IPS-NIHi11 (cell line): ENCODE data around the gene PLA2G4D.

Experiments
- DNase-seq: peaks from one replicate; pipeline ENCODE4 v3.0.0; 2012; ENCODE audit warnings: mixed read lengths, low spot score

Gene PLA2G4D

GRCh38 chr15:42053010-42053409, 41.4 kb downstream of the PLA2G4D start:
- DNase-seq, result no peak

- peak; percentile 3 for DNase-seq
These were observed 43.7 kb downstream of the PLA2G4D start for GRCh38 chr15:42050484-42051255.

- peak; percentile 45 for DNase-seq
These were observed 45.6 kb downstream of the PLA2G4D start for GRCh38 chr15:42048821-42049200.

DNA sequence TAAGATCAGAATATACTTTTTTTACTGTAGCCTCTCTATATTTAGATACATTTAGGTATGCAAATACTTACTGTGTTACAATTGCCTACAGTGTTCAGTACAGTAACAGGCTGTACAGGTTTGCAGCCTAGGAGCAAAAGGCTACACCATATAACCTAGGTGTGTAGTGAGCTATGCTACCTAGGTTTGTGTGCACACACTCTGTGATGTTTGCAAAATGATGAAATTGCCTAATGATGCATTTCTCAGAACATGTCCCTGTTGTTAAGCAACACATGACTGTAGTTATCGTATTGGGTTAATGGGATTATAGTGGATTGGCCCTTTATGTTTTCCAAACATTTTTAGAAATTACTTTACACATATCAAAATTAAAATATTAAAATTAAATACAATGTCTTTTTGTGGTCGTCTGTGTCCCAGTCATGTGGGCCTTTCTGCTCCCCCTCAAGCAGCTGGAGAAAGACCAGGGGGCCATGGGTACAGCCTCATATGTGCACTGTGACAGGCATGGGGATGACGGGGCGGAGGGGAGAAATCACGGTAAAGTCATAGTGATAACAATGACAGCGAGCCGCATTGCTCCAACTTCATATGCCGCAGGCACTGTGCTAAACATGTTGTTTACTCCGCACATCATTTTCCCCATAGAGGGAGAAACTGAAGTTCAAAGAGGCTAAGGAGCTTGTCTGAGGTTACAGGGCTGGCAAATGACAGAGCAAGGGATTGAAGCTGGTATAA, 46.1 kb downstream of the PLA2G4D start:
- peak; percentile 2 for DNase-seq

GRCh38 chr15:42046597-42046996, 47.8 kb downstream of the PLA2G4D start:
- DNase-seq, result no peak

DNA sequence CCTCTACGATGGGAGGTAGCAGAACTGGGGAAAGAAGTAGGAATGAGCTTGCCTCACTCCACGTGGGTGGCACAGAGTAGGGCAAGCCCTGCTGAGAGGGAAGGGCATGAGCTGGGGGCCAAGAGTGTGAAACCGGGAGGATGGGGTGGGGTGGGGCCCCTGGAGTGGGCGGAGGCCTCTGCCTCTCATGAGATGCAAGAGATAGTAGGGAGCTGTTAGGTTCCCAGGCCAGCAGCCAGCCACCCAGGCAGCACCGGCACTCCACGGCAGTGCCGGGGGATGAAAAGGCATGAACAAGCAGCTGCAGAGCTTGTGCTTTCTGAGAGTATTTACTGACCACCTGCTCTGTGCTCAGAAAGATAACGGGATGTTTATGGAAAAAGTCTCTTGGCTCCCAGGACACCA, 49.1 kb downstream of the PLA2G4D start:
- peak; percentile 2 for DNase-seq

DNA sequence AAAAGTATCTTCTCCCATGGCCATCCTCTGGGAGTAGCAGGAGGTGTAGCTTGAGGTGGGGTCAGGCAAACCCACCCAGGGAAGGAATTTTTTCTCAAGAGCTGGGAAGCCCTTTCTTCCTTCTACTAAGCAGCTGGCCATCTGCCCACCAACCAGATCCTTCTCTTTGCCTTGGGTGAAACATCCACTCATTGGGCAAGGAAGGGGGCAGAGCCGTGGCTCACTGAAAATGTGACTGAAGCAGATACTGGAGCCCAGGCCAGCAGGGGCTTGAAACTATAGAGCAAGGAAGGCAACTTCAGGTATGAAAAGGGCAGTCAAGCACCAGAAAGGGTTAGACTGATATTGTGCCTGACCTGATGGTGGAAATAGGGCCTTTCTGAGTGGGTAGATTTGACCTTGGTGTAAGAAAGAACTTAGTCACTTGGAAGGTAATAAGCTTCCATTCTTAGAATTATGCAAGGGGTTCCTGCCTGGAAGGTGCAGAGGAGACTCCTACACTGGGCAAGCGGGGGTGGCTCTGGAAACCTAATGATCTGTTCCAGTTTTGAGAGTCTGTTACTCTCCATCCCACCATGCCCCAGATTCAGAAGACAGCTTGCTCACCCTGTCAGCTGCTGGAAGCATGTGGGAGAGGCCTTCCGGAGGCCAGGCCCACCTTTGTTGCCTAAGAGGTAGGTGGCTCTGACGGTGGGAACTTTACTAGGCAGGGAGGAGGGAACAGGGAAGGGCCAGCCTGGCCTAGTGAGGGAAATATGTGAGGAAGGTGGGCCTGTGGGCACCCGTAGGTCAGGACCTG, 51.6 kb downstream of the PLA2G4D start:
- peak; percentile 2 for DNase-seq

GRCh38 chr15:42038401-42038800, 56.0 kb downstream of the PLA2G4D start:
- no peak for DNase-seq

GRCh38 chr15:42037656-42038055, 56.7 kb downstream of the PLA2G4D start:
- DNase-seq, result peak; percentile 2

- peak; percentile 1 for DNase-seq
These were observed 57.4 kb downstream of the PLA2G4D start for GRCh38 chr15:42036966-42037365.

DNA sequence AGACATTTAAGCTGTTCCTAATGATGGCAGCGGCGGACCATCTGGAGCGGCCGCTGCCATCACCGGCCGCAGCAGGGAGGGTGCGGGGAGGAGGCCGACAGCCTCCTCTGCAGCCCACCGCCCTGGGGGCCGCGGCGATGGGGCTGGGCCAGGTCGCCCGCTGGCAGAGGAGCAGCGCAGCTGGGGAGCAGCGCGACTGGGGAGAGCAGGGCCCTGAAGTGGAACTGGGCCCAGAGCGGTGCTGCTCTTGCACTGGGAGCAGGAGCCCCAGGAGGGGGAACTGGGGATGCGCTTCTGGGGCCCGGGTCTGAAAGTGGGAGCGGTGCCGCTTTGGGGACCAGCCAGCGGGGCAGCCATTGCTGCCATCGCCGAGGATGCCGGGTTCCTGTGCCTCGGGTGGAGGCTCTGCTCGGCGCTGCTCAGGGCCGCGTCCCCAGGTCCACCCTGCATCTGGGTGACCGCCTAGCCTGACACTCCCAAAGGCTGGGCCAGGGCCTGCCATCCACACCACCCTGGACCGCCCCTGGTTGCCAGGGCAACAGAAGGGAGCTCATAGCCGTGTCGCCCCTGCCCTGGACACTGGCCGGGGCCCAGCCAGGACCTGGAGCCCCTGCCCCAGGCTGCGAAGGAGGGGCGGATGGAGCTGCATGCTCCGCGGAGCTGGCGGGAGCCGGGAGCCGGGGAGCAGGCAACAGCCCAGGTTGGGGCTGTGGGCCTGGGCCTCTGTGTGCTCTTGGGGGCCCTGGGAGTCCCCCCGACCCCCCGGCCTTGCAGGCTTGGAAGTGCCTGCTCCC, 58.1 kb downstream of the PLA2G4D start:
- no peak for DNase-seq

- peak; percentile 44 for DNase-seq
These were observed 59.0 kb downstream of the PLA2G4D start for GRCh38 chr15:42035435-42035761.

DNA sequence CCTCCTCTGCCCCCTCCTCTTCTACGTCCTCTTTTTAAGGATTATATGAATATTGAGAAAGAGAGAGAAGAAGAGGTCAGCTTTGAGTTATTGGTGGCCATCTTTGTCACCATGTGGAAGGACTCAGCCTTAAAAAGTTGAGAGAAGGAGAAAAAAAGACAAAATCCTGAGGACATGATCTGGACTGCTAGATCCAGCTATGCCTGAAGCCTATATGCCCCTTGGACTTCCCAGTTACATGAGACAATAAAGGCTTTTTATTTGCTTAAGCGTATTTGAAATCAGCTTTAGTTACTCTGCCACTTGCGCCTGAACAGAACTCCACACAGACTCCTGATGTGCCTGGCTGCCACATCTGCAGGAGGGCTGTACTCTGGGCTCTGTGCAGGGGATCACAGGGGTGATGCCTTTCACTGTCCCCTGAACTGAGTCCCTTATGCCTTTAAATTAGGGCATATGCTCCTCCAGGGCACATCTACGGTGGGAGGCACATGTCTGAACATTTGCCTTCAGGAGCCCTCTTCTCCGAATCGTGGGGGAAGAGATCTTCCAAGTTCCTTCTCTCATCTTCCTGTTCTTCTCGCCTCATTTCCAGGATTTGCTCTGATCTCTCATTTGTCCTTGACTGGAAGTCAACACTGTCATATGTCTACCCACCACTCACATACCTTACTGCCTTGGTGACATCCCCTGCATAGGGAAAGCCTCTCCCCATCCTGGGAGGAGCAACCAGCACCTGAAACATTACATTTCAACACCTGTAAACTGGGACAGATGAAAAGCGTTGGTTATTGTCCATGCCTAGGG, 59.5 kb downstream of the PLA2G4D start:
- DNase-seq, result peak; percentile 6

- no peak for DNase-seq
These were observed 61.0 kb downstream of the PLA2G4D start for GRCh38 chr15:42033214-42033873.

DNA sequence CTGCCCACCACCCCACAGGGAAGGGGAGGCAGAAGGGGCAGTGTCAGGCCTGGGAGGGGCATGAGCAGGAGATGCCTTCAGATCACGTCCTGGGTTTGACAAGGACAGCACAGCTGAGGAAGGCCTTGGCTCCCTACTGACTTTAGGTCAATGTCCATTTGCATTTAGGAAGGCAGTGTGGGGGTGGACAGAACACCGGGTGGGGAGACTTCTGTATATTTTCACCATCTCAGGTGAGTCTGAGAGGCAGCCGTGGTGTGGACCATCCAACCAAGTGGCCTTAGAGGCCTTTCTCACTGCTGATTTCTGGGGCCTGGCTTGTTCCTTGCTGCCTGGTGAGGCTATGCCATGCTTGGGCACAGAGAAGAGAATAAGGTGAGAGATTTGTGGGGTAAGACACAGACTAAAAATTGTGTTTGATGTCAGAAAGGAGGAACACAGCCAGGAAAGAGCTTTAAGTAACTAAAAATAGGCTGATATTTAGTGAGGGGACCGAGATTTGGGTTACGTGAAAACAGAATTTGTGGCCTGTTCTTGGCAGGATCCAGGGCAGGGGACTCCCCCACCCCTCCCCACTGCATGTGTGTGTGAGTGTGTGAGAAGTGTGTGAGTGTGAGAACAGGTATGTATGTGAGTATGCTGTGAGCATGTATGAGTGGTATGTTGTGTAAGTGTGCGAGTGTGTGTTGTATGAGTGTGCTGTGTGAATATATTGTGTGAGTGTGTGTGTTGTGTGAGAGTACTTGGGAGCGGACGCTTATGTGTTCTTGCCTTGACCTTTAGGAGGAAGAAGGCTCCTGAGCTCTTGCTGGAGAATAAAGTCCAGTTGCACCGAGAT, 61.8 kb downstream of the PLA2G4D start:
- DNase-seq, result no peak

DNA sequence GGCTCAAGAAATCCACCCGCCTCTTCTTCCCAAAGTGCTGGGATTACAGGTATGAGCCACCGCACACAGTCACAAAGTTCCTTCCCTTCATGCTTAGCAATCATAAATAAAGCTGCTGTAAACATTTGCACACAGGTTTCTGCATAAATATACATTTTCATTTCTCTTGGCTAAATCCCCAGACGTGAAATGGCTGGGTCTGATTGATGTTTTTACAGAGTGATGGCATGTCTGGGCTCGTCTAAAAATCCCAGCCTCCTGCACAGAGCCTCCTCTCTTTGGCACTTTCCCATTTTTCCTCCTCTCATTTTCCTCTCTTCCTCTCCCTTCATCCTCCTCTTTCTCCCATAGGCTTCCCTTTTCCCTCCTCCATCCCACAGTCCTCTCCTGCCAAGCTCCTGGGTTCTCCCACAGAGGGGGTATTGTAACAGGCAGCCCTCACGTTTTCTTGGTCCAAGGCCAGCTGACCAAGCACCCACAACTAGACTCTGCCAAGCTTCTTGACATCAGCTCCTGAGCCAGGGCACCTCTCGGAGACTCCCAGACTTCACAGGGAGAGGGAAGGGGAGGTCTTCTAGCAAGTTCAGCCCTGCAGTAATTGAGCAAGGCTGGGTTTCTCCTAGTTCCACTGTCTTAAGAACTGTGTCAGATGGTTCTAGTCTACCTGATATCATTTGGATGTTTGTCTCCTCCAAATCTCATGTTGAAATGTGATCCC, 63.0 kb downstream of the PLA2G4D start:
- DNase-seq, result no peak

DNA sequence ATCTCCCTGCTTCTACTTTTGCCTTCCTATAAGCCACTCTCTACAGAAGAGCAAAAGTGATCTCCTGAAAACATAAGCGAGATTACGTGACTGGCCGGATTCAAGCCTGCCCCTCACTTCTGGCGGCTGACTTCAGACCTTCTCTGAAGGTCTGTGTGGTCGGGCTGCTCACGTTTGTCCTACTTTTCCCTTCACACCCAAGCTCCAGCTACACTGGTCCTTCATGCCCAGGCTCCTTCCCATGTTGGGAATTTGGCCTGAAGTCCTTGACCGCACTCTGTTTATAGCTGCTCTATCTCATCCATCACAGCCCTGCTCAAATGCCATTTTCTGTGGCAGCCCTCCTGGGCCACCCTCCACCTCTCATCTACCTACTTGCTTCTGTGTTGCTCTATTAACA, 66.8 kb downstream of the PLA2G4D start:
- no peak for DNase-seq

GRCh38 chr15:42024303-42024702, 70.1 kb downstream of the PLA2G4D start:
- DNase-seq, result no peak

GRCh38 chr15:42021593-42021992, 72.8 kb downstream of the PLA2G4D start:
- no peak for DNase-seq
